SK-MEL-5 (cell line): ENCODE results near the gene ESF1. TPM values are rescaled to one million over a fixed set of nuclear protein-coding genes. Genes with fewer than 3 reads are reported as not detected.
"Not testable (repeated sequence)": the region's sequence is repeated elsewhere in the genome, so short reads cannot be mapped to it uniquely, and the experiment has no call there.

Source experiments
- DNase-seq: peaks from one replicate; pipeline ENCODE4 v3.0.0-alpha.2; 2016; ENCODE audit warnings: low read depth, low spot score
- in situ Hi-C: cut with HindIII; loops from 2 replicates; pipeline ENCODE4 v1.10.0; 2016; ENCODE audit warnings: low sequenced_read_pairs, high pct_unique_total_duplicates, low pct_unique_long_range_greater_than_20kb
- total RNA-seq: library from RNA; depleted of rRNA; stranded (reverse); fragments of >200 nt; shearing (Covaris generic); gene quantifications from 2 replicates; pipeline ENCODE4 v1.2.3, GENCODE V29; 2014

The ESF1 gene
- total RNA-seq, 1 experiment from 2014 or later = 22.8 TPM

DNA sequence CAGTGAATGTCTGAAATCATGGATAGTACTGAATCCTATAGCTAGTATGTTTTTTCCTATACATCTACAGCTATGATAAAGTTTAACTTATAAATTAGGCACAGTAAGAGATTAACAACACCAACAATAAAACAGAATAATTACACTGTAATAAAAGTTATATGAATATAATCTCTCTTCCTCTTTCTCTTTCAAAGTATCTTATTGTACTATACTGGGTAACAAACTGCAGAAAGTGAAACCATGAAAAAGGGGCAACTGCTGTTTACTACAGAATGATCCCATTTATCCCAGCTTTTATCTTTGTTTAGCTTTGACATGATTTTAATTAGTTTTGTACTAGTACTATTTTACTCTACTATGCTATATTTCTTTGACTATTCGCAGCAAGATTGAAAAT lies 25.8 kb downstream of the ESF1 start:
- no peak for DNase-seq
- in situ Hi-C loops = no loop called here

DNA sequence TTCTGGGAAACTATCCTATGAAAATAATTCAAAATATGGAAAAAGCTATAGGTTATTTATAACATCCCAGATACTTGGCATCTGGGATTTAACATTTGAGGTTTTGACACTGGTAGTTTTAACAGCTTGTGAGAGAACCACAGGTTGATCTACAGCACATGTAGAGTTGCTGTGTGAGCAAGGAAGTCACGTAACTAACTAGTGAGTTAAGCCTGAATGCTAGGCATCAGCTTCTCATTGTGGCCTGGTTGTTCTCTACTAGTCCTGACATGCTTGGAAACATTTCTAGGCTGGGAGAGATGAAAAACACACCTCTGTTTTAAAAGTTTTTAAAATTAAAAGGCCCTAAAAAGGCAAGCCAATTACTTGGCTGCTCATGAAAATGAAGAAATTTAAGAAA lies 28.2 kb downstream of the ESF1 start:
- DNase-seq = no peak
- in situ Hi-C loops = no loop called here

GRCh38 chr20:13755809-13756208 lies 28.9 kb downstream of the ESF1 start:
- no peak for DNase-seq
- in situ Hi-C loops = no loop called here

GRCh38 chr20:13753436-13754036 lies 31.2 kb downstream of the ESF1 start:
- in situ Hi-C loops = no loop called here
- no peak for DNase-seq

- no peak for DNase-seq
- in situ Hi-C loops = no loop called here
Observed at GRCh38 chr20:13749811-13750210, 34.9 kb downstream of the ESF1 start.

DNA sequence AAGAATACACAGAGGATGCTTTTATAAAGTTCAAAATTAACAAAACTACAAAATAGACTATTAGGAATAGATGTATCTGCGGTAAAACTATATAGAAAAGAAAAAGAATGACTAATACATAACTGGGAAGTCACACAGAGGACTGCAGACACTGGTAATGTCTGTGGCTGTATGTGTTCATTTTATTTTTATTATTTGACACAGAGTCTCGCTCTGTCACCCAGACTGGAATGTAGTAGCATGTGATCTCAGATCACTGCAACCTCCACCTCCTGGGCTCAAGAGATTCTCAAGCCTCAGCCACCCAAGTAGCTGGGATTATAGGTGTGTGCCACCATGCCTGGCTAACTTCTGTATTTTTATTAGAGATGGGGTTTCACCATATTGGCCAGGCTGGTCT lies 38.9 kb downstream of the ESF1 start:
- in situ Hi-C loops = no loop called here

DNA sequence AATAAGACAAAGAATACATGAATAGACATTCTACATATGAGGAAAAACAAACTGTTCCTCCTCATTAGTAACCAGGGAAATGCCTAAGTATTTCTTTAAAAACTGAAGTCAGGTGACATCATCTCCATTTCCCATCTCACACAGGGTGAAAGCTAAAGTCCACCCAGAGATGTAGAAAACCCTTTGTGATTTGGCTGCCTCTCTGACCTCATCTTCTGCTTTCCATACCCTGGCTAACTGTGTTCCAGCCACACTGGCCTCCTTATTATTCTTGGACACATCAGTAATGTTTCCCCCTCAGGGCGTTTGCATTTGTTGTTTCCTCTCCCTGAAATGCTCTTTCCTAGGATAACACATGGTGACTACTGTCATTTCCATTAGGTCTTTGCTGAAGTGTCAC lies 40.4 kb downstream of the ESF1 start:
- in situ Hi-C loops = no loop called here
- no peak for DNase-seq

More for the DNA sequence above, 38.9 kb downstream of the ESF1 start:
- no peak for DNase-seq

DNA sequence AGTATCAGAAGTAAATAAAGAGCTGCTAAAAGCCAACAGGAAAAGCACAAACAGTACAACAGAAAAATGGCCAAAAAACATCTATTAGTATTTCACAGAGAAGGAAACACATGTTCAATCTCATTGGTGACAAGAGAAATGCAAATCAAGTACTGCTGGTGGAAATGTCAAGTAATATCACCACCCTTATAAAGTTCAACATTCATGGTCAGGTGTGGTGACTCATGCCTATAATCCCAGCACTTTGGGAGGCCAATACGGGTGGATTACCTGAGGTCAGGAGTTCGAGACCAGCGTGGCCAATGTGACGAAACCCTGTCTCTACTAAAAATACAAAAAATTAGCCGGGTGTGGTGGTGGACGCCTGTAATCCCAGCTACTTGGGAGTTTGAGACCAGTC lies 42.8 kb downstream of the ESF1 start:
- in situ Hi-C loops = no loop called here
- no peak for DNase-seq

- DNase-seq = no peak
- in situ Hi-C loops = no loop called here
Observed at GRCh38 chr20:13739731-13740649, 44.7 kb downstream of the ESF1 start.

GRCh38 chr20:13738187-13738586 lies 46.5 kb downstream of the ESF1 start:
- in situ Hi-C loops = not testable (repeated sequence)

GRCh38 chr20:13736436-13737191 lies 48.1 kb downstream of the ESF1 start:
- no peak for DNase-seq
- in situ Hi-C loops = no loop called here

More at GRCh38 chr20:13738187-13738586, 46.5 kb downstream of the ESF1 start:
- DNase-seq = not testable (repeated sequence)

- in situ Hi-C loops = no loop called here
- DNase-seq = no peak
Observed at GRCh38 chr20:13735826-13736225, 48.9 kb downstream of the ESF1 start.

GRCh38 chr20:13723011-13723410 lies 61.7 kb downstream of the ESF1 start:
- DNase-seq = no peak
- in situ Hi-C loops = no loop called here

DNA sequence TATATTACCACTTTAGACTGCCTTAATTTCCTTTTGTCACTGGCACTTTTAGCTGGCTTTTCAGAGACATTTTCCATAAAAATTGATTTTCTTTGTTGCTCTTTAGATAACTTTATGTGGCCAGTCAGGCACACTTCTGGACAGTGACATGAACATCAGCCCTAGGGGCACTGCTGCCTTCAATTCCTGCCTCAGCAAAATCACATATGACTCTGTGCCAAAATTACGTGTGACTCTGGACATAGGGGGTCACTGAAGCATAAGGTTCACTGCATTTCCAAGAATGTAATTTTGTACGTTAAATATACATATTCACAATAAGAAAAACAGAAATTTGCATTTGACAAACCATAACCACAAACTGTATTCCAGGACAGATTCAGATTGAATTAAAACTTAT lies 66.5 kb downstream of the ESF1 start:
- in situ Hi-C loops = no loop called here
- no peak for DNase-seq

DNA sequence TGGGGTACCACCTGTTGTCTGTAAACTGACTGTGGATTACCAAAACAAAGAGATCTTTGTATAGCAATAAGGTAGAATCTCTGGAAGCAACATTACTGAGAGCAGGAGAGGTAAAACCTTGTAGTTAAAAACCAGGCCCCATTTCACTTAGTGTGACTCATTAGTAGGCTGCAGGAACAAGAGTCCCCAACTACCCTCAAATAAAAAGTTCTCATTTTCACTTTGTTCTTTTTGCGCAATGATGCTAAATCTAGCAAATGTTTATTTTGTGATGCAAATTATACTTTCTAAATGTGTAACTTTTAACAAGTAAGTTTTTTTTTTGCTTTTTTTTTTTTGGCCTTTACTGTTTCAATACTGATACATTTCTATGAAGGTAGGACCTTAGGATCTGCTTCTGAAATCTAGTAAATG lies 67.1 kb downstream of the ESF1 start:
- in situ Hi-C loops = no loop called here
- no peak for DNase-seq

GRCh38 chr20:13715171-13715570 lies 69.5 kb downstream of the ESF1 start:
- no peak for DNase-seq
- in situ Hi-C loops = no loop called here

GRCh38 chr20:13708234-13708633 lies 76.5 kb downstream of the ESF1 start:
- no peak for DNase-seq
- in situ Hi-C loops = no loop called here

GRCh38 chr20:13703265-13703664 lies 81.5 kb downstream of the ESF1 start:
- in situ Hi-C loops = no loop called here

More at GRCh38 chr20:13703265-13703664, 81.5 kb downstream of the ESF1 start:
- peak; percentile 22 for DNase-seq
